COR-L47 (cell line): ENCODE measurements around the gene IMMP2L.

Source experiments
- DNase-seq: peaks from one replicate; lab custom pipeline; 2025; lab: John Stamatoyannopoulos, UW

IMMP2L gene

DNA sequence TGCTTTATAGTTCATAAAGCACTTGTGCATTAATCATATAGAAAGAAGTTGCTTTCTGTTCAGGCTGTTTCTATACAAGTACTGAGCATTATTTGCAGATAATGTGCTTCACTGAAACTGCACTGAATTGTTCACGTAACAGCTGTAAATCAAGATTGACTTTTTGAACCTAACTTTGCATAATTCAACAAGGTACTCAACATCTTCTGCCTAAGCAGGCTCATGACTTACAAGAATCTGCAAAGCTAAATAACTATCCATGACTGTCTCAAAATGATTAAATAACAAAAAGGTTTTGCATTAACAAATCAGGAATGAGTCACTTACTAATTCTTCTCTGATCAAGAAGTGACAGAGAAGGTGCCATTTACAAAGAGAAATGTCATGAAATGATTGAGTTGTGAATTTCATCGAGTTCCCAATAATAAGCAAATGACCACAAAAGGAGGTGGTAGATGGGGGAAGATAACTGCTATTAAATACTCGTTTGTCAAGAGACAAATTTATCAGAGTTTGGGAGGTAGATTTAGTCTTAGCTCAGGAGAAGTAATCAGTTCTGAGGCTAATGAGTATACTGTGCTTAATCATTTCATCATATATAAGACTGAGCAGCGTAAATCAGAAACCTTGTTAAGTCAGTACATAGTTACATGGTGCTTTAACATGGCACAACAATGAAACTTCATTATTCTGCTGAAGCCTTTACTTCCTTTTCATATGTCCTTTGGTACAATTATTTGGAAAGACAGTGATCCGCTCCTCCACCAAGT lies 632.6 kb downstream of the IMMP2L start:
- no peak for DNase-seq

- DNase-seq, result no peak
These were observed 639.4 kb downstream of the IMMP2L start for GRCh38 chr7:110922906-110923305.

DNA sequence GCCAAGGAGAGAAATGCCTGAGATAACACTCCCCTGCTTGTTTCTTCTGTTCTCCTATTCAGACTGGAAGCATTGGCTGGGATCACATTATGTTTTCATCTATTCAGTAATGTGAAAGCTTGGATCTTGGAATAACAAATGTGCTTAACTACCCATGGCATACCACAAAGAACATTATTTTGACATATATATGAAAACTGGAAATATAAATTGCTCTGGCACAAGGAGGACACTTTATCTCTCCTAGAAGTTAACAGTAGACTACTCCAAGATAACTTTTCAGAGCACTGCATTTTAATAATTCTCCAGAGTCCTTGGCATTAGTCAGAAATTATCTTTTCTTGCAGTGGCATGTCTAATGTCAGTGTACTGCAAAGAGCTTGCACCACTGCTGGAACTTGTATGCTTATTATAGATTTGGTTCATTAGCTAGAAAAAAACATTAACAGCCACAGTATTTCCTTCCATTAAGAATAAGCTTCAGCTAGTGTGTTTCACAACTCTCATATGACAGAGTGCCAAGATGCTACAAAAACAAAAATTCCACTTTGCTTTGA lies 640.6 kb downstream of the IMMP2L start:
- no peak for DNase-seq

GRCh38 chr7:110918949-110919548 lies 643.2 kb downstream of the IMMP2L start:
- DNase-seq, result no peak

DNA sequence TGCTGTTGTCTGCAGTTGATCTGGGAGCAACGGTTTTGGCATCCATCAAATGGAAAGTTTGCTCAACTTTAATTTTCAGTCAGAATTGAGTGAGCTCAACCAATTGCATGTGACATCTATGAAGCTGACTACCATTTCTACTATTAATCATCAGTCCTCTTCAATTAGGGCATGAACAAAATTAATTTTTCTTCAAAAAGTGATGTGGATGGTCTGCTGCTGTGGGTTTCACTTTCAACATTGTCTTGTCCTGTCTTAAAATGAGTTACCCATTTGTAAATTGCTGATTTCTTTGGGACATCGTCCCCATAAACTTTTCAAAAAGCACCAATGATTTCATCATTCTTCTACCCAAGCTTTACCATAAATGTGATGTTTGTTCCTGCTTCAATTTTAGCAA lies 648.0 kb downstream of the IMMP2L start:
- DNase-seq, result no peak

GRCh38 chr7:110911632-110912031 lies 650.7 kb downstream of the IMMP2L start:
- DNase-seq, result no peak

DNA sequence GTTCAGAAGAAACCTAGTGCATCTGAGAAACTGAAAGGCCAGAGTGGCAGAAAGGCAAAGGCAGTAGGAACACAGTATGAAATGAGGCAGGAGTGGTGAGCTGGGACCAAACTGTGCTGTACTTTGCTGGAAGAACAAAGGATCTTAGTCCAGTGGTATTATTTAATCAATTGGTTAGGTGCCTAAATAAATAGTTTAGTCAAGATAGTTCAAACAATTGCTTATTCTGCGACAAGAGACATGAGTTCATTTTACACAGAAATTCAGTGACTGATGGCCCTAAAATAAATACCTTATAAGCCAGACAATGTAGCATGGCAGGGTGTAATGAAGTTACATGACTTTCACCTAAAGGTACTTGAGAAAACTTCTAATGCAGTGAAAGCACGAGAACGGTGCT lies 653.2 kb downstream of the IMMP2L start:
- no peak for DNase-seq

DNA sequence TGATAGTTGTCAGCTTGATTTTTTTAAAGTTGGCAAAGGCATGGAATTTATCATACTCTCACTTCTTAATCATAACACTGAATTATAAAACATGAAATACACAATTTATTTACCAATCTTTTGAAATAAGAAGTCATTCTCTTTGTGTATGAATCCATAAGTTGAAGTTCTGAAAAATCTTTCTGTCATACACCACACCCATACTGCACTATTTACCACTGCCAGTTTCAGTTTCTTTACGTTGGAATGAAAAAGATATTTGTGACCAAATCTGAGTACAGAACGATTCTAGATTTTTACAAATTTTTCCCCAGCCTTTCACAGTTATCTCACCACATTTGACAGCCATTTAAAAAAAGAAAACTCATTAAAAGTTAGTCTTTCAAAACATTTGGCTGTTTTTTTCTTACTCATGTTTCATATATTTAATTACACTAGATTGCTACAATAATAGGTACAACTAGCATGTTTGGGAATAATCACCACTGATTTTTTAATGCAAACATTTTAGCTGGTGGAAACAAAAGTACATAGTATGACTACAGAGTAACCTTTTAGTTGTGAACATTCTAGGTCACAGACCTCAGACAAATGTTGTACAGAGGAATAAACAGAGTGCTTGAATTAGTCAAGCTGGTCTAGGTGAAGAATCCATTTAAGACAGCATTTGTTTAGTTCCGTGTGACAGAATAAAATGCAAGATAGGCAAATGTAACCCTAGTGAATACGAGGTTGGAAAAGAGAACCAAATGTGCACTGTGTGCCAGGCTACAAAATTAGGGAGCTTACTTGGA lies 656.3 kb downstream of the IMMP2L start:
- DNase-seq, result no peak

DNA sequence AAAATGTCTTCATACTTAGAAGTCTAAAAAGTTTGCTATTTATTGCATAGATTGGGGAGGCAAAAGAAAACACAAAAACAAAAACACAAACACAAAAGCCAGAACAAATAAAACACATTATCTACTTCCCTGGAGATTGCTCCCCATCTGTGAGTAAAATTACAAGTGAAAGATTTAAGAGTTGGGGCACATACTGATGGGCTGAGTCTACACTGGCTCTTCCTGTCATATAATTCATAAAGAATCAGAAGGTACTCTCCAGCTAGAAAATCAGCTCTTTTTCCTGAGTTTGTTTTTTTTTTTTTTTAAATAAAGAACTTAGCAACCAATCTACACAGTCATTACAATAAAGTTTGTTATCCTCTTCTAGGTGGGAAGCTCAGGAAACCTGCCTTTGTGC lies 663.8 kb downstream of the IMMP2L start:
- no peak for DNase-seq

DNA sequence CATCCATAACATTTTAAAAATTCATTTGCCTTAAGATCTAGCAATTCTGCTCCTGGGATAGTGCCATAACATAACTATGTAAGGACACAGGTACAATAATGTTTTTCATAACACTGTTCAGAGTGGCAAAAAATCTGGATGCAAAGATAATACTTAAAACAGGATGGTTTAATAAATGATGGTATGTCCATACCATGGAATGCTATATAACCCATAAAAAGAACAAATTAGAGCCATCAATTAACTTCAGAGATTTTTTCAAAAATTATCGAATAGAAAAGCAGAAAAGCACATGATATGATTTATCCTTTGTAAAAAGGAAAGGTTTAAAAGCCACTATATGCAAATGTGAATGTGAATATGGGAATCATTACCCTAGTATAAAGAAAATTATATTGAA lies 664.8 kb downstream of the IMMP2L start:
- no peak for DNase-seq

- DNase-seq, result no peak
These were observed 668.2 kb downstream of the IMMP2L start for GRCh38 chr7:110894111-110894510.

DNA sequence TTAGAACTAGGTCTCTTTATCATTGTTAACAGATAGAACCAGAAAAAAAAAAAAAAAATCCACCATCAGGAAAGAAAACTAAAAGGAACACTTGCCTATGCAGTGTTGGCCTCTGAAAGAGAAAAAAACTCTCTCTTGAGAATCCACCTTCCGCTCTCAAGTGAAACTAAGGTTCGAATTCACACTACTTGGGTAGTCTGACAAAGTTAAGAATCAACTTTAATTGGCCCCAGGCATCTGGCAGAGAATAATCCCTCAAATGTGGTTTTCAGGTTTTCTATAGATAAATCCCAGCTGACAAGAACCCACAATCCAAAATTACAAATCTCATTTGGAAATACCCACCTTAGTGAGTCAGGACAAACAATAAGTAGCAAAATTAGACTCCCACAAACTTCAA lies 671.1 kb downstream of the IMMP2L start:
- DNase-seq, result no peak

GRCh38 chr7:110890101-110890500 lies 672.2 kb downstream of the IMMP2L start:
- no peak for DNase-seq

GRCh38 chr7:110889335-110889734 lies 673.0 kb downstream of the IMMP2L start:
- no peak for DNase-seq

- DNase-seq, result no peak
These were observed 673.7 kb downstream of the IMMP2L start for GRCh38 chr7:110888641-110889040.

DNA sequence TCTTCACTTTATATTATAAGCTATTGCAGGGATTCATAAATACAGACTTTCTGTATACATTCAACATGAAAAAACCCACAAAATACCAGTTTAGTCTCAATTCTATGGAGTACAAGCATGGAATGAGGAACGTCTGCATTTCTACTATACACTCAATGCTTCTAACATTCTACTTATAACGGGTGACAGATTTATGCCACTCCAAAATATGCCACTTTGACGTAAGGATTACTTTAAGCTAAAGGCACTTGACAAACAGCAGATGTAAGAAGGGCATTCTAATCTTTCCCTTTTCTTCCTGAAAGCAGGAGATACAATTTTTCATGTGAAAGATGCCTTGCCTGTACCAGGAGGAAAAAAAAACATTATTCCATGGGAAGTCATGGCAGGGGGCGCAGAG lies 676.8 kb downstream of the IMMP2L start:
- no peak for DNase-seq

DNA sequence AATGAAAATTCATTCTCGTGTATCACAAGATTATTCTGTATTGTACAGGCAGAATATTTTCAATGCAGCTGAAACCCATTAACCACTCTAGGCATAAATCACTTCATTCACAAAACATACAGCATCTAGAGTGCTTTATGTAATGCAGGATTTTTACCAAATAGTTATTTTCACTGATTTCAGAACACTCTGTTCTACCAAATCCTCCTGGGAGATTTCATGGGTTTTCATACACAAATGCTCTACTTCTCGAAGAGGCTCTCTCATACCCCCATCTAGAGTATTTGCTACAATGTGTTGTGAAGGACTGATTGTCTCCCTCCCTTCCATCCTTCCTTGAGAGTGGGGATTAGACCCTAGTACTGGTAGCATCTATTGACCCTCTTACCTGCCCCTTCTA lies 680.6 kb downstream of the IMMP2L start:
- DNase-seq, result no peak

GRCh38 chr7:110880971-110881370 lies 681.3 kb downstream of the IMMP2L start:
- DNase-seq, result no peak

GRCh38 chr7:110877016-110877415 lies 685.3 kb downstream of the IMMP2L start:
- DNase-seq, result no peak

DNA sequence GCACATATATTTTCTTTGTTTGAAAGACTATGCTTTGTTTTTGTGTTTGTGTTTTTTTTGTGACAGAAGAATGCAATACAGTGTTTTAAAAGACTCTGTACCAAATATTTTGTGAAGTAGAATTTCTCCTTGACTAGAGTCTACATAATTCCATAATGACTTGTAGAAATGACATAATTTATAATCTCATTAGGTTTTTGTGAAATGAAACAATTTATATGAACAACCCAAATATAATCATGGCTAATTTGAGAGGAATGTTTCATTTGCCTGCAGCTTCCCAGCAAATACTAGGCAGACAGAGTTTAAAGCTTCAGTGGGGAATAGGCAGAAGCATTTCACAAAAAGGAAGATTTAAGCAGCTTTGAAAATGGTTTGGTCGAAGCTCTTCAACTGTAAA lies 686.9 kb downstream of the IMMP2L start:
- no peak for DNase-seq

- no peak for DNase-seq
These were observed 690.4 kb downstream of the IMMP2L start for GRCh38 chr7:110871856-110872255.

DNA sequence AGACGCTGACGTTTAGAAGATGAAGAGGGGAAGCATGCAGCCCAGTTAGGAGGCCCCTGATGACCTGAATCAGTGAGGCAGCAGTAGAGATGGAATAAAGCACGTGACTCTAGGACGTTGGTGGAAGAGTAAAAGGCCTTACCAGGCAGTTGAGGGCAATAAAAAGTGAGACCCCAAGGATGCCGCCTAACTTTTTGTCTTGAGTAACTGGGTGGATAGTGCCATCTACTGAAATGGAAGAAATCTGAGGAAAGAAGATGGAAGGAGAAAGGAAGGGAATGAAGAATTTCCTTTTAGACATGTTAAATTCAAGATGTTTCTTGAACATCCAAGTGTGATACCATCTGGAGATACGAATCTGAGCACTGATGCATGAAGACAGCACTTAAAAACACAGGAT lies 691.4 kb downstream of the IMMP2L start:
- no peak for DNase-seq

DNA sequence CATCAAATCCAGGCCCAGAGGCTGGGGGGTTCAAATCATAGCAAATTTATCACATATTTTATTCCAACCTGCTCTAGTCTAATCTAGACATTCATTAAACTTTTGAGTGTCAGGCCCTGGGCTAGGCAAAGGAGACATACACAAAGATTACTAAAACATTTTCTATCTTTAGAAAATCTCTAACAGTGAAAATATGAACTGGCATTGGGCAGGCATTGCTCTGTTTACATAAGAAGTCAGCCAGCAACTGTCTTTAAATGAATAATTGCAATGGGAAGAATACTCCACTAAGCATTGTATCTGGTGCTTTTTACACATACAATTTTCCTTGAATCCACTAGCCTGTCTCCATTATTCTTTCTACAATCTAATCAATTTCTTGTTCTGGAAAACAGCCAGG lies 693.8 kb downstream of the IMMP2L start:
- no peak for DNase-seq
